K562 (cell line): ENCODE results near the gene KLHDC7B. TPM values are rescaled to one million over a fixed set of nuclear protein-coding genes. Genes with fewer than 3 reads are reported as not detected.
A peak's percentile ranks its signal among the peaks of the same experiment; 100 is the strongest.

Experiments
- ATAC-seq: fragments of 200-7000 bp; cut with Tn5 transposase; 3 replicates; pipeline ENCODE4 v1.9.1; 2020; ENCODE audit warnings: moderate library complexity
- BruUV-seq: library from RNA; stranded (reverse); fragments of 400-500 nt; replicated peaks from 2 replicates; lab custom pipeline; 2021; lab: Mats Ljungman, UMichigan
- CTCF ChIA-PET: fragments of 300-600 bp; formaldehyde crosslinking; extraction: SDS; loops from one replicate; lab custom pipeline; 2021; ENCODE audit warnings: low intra/inter-chr PET ratio; lab: Yijun Ruan, JAX
- POLR2A ChIA-PET: fragments of 300-600, 350-650 bp; sonication (Branson Sonifier 250); formaldehyde crosslinking; extraction: SDS; loops from one replicate; lab custom pipeline; 2021; ENCODE audit warnings: antibody characterized with exemption, inconsistent platforms; lab: Yijun Ruan, JAX
- DNase-seq, 4 experiments: peaks; one replicate each; pipeline versions ENCODE4 v3.0.0 to v3.0.0-alpha.2; 2011 to 2018; ENCODE audit warnings: low spot score in 3 of 4, mixed read lengths in 3 of 4; ENCODE audit errors: extremely low read depth in 1 of 4
- FAIRE-seq: peaks from 2 replicates; lab custom pipeline; 2011; peaks lifted over from hg19 to GRCh38; lab: Jason Lieb, UNC
- H2AFZ ChIP-seq: 2 replicates; pipeline ENCODE4 v1.6.0; 2011; ENCODE audit warnings: low read depth, low read length, control low read depth, inconsistent platforms
- H3K27ac ChIP-seq: fragments of 200-600 bp; 3 replicates; pipeline ENCODE4 v1.8.0; 2011; ENCODE audit warnings: low read depth, mild to moderate bottlenecking, control low read depth, inconsistent platforms, low read length, moderate library complexity, mixed read lengths; ENCODE audit errors: extremely low read depth
- H3K27me3 ChIP-seq, 2 experiments: fragments of 300-600 bp in 1 of 2; 2 replicates in 1 of 2; 3 replicates in 1 of 2; pipeline versions ENCODE4 v1.6.0 to v1.8.0; 2011; ENCODE audit warnings: inconsistent platforms in 2 of 2, low read length in 2 of 2, mild to moderate bottlenecking in 1 of 2, mixed read lengths in 1 of 2, moderate library complexity in 1 of 2; ENCODE audit not compliant: control insufficient read depth in 2 of 2, insufficient read depth in 2 of 2
- H3K36me3 ChIP-seq: fragments of 300-600 bp; 3 replicates; pipeline ENCODE4 v1.8.0; 2011; ENCODE audit warnings: mild to moderate bottlenecking, low read length, inconsistent platforms; ENCODE audit not compliant: control insufficient read depth, insufficient read depth
- H3K4me1 ChIP-seq, 2 experiments: fragments of 200-600 bp in 1 of 2; replicated peaks in 1 of 2; 2 replicates in 1 of 2; 3 replicates in 1 of 2; pipeline versions ENCODE4 v1.5.1 to v1.8.0; 2011; ENCODE audit warnings: inconsistent platforms in 2 of 2, low read length in 2 of 2, mild to moderate bottlenecking in 1 of 2, mixed read lengths in 1 of 2, moderate library complexity in 1 of 2; ENCODE audit not compliant: control insufficient read depth in 2 of 2, insufficient read depth in 2 of 2
- H3K4me2 ChIP-seq: 2 replicates; pipeline ENCODE4 v1.6.1; 2011; ENCODE audit warnings: low read length, control low read depth, inconsistent platforms, mixed read lengths; ENCODE audit not compliant: insufficient read depth
- H3K4me3 ChIP-seq: fragments of 200-600 bp; sonication (generic), shearing (Covaris generic); 2 replicates; pipeline ENCODE4 v1.5.1; 2016; ENCODE audit warnings: control low read depth, inconsistent platforms
- H3K79me2 ChIP-seq: fragments of 200-600 bp; 3 replicates; pipeline ENCODE4 v1.8.0; 2011; ENCODE audit warnings: low read length, inconsistent platforms; ENCODE audit not compliant: control insufficient read depth, insufficient read depth
- H3K9ac ChIP-seq, 2 experiments: 2 replicates each; pipeline versions ENCODE4 v1.6.0 to v1.6.1; 2011; ENCODE audit warnings: low read depth in 2 of 2, low read length in 2 of 2, control low read depth in 1 of 2, inconsistent platforms in 1 of 2, mild to moderate bottlenecking in 1 of 2, mixed read lengths in 1 of 2; ENCODE audit not compliant: insufficient read depth in 1 of 2
- H3K9me1 ChIP-seq: one replicate; pipeline ENCODE4 v1.6.0; 2011; ENCODE audit warnings: inconsistent platforms, mild to moderate bottlenecking, low read length, moderate library complexity; ENCODE audit not compliant: control insufficient read depth, insufficient read depth
- H3K9me3 ChIP-seq: replicated peaks from 2 replicates; pipeline ENCODE4 v1.5.1; 2011; ENCODE audit warnings: low read depth, low read length, inconsistent platforms; ENCODE audit not compliant: control insufficient read depth, insufficient read depth
- H4K20me1 ChIP-seq: replicated peaks from 2 replicates; pipeline ENCODE4 v1.6.1; 2011; ENCODE audit warnings: low read length, inconsistent platforms, mixed read lengths; ENCODE audit not compliant: control insufficient read depth, insufficient read depth
- BMI1 ChIP-seq: fragments of 150-350 bp; IDR thresholded peaks from 2 replicates; pipeline ENCODE4 v1.6.1; 2014; ENCODE audit warnings: low read length
- ESRRA ChIP-seq: fragments of 450-650 bp; IDR thresholded peaks from 2 replicates; pipeline ENCODE4 v1.6.1; 2014; ENCODE audit warnings: low read depth, mild to moderate bottlenecking, moderate library complexity, borderline replicate concordance
- FOXP1 ChIP-seq: sonication (generic); formaldehyde crosslinking; IDR thresholded peaks from 2 replicates; pipeline ENCODE4 v1.8.0; 2022; ENCODE audit warnings: mild to moderate bottlenecking, missing genetic modification reagents
- HSF4 ChIP-seq: fragments of 250-450 bp; sonication (Bioruptor Pico); IDR thresholded peaks from 2 replicates; pipeline ENCODE4 v2.1.2; 2022; ENCODE audit warnings: mild to moderate bottlenecking, moderate library complexity, borderline replicate concordance
- KLF10 ChIP-seq: fragments of 250-450 bp; sonication (Bioruptor Pico); IDR thresholded peaks from 2 replicates; pipeline ENCODE4 v1.6.1; 2021; ENCODE audit warnings: matching md5 sums
- TAF15 ChIP-seq: fragments of 200-400 bp; formaldehyde crosslinking; IDR thresholded peaks from 2 replicates; pipeline ENCODE4 v1.6.1; 2017; ENCODE audit warnings: mild to moderate bottlenecking, low read depth, low read length, moderate library complexity
- ZNF695 ChIP-seq: fragments of 450-650 bp; formaldehyde crosslinking; IDR thresholded peaks from 2 replicates; pipeline ENCODE4 v1.4.0; 2020; ENCODE audit warnings: mild to moderate bottlenecking, moderate library complexity
- WGBS: fragments of 100-300 bp; shearing (Covaris generic); methylation state at CpG from one replicate; pipeline ENCODE4 v1.1.6; 2016; ENCODE audit warnings: low coverage, mixed read lengths; ENCODE audit not compliant: insufficient coverage; ENCODE audit errors: missing lambda C conversion rate; 5-methylcytosine and 5-hydroxymethylcytosine counted together
- in situ Hi-C: fragments of 300-500 bp; cut with MboI; formaldehyde crosslinking; loops from 4 replicates; pipeline ENCODE4 v1.15.0; 2018; ENCODE audit warnings: inconsistent platforms, mixed read lengths
- intact Hi-C: fragments of 100-400 bp; cut with micrococcal nuclease; formaldehyde crosslinking; loops from 2 replicates; pipeline ENCODE4 v1.14.2; 2022
- polyA plus RNA-seq, 8 experiments: library from polyadenylated mRNA; depleted of rRNA in 4 of 8; stranded (reverse) in 5 of 8; unstranded in 3 of 8; fragments of >200 nt; fragmentation: Nextera tagmentation in 2 of 8; fragmentation: Illumina TruSeq in 1 of 8; extraction: Ambion mirVana in 2 of 8; extraction: Trizol in 1 of 8; gene quantifications; 2 replicates each; pipeline versions ENCODE4 v1.2.1 to v1.2.3, GENCODE V29; 2011 to 2014; ENCODE audit warnings: inconsistent platforms in 1 of 8, missing spikeins in 1 of 8
- total RNA-seq, 7 experiments: library from RNA; depleted of rRNA in 6 of 7; stranded (reverse); fragments of >200 nt in 6 of 7; fragmentation: Illumina TruSeq in 2 of 7; extraction: Trizol in 2 of 7; gene quantifications; 2 replicates each; pipeline versions ENCODE4 v1.2.1 to v1.2.3, GENCODE V29; 2011 to 2021; ENCODE audit warnings: low replicate concordance in 1 of 7
- TF ChIP-seq, protein P1 (sequence below): fragments of 250-450 bp; sonication (Bioruptor Pico); IDR thresholded peaks from 2 replicates; pipeline ENCODE4 v1.4.0; 2020; ENCODE audit warnings: mild to moderate bottlenecking, moderate library complexity

Gene KLHDC7B
- total and polyA plus RNA-seq, 9 of the 15 experiments (the other 6 are each of a cell fraction or from before 2014, with no cell fraction given) = 0.04 to 0.22 (median 0.05) TPM; not detected in 4

- TF ChIP-seq, protein P1, sequence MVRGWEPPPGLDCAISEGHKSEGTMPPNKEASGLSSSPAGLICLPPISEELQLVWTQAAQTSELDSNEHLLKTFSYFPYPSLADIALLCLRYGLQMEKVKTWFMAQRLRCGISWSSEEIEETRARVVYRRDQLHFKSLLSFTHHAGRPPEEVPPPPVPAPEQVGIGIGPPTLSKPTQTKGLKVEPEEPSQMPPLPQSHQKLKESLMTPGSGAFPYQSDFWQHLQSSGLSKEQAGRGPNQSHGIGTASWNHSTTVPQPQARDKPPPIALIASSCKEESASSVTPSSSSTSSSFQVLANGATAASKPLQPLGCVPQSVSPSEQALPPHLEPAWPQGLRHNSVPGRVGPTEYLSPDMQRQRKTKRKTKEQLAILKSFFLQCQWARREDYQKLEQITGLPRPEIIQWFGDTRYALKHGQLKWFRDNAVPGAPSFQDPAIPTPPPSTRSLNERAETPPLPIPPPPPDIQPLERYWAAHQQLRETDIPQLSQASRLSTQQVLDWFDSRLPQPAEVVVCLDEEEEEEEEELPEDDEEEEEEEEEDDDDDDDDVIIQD (CRISPR knock-in tag) = no peak
- TF ChIP-seq KLF10 (CRISPR knock-in tag) (no peak), FOXP1 (no peak), TAF15 (no peak), ZNF695 (no peak)
These were observed 17.1 kb downstream of the KLHDC7B start, which contains the start of gene SYCE3 (continued) for GRCh38 chr22:50562523-50563412.

GRCh38 chr22:50563413-50564160 is 17.9 kb downstream of the KLHDC7B start:
- CTCF ChIA-PET = no interaction called here
- Histone ChIP-seq H2AFZ (peak overlapping the region; percentile 87), H3K79me2 (no peaks in the 10 kb centered on the region), H3K4me3 (peak overlapping the region; percentile 57), H3K27me3 (no peaks in the 10 kb centered on the region), H3K4me2 (peak overlapping the region; percentile 87), H3K9me1 (no peaks in the 10 kb centered on the region), H3K9ac (peak overlapping the region; percentile 53 to 93; a peak in 3 of 4 replicates), H3K27ac (peak overlapping the region; percentile 39; the same call in 1 of the 3 replicates), H3K4me1 (peaks cover 0 to 15% of the 10 kb centered on the region in 2 experiments; a peak in 2 of 5 replicates), H3K36me3 (no peaks in the 10 kb centered on the region), H4K20me1 (no peaks in the 10 kb centered on the region), H3K9me3 (no peaks in the 10 kb centered on the region)
- FAIRE-seq = no peak
- intact Hi-C loops (loop anchor here (5.0 kb wide), 1 partner anchor 36 kb away; the partner anchor contains the start of gene SCO2), in situ Hi-C loops (no loop called here)
- POLR2A ChIA-PET = interaction anchor here (0.5 to 1.3 kb wide), 7 partner anchors 11 to 41 kb away, joined by 3 to 7 read pairs (median 4); no protein-coding TSS in a partner anchor
- BruUV-seq = no TSS peak
- 26% methylated on average over 16 of the region's 17 CpGs for WGBS
- ATAC-seq = peak; percentile 44
- TF ChIP-seq BMI1 (no peak), HSF4 (no peak), ESRRA (0 out of 2 replicates have a peak, but pooled peaks have one; percentile 13)
- no peak for DNase-seq
